IPS DF 4.7 (cell line): ENCODE results near the gene PIAS4.

Source experiments
- DNase-seq: peaks from one replicate; pipeline ENCODE4 v3.0.0-alpha.2; 2013; ENCODE audit warnings: low spot score; ENCODE audit errors: extremely low read depth

PIAS4 gene

DNA sequence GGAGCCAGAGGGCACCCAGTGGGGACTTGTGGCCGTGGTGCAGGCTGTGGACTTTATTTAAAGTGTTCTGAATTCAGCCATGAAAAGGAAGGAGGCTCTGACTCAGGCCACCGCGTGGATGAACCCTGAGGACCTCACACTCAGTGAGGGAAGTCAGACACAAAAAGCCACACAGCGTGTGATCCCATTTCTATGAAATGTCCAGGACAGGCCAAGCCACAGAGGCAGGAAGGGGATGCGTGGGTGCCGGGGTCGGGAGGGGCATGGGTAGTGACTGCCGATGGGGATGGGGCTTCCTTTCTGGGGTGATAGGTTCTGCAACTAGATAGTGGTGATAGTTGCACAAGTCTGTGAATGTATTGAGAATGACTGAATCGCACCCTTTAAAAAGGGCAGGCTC is 67.8 kb downstream of the PIAS4 start:
- no peak for DNase-seq

DNA sequence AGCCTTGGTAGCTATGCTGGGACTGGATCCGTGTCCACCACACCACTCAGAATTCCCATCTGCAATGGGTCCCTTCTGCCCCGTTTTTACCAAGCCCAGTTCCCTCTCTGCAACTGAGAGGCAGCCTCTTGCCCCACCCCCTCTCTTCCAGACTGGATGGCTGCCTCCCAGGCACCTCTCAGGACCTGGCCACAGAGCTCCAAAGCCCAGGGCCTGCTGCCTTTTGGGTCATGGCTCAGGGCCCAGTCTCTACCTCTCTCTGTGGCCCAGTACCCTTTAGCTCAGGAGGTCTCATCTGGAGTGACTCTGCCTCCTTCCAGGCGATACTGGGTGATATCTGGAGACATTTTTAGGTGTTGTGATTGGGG is 69.5 kb downstream of the PIAS4 start:
- no peak for DNase-seq

DNA sequence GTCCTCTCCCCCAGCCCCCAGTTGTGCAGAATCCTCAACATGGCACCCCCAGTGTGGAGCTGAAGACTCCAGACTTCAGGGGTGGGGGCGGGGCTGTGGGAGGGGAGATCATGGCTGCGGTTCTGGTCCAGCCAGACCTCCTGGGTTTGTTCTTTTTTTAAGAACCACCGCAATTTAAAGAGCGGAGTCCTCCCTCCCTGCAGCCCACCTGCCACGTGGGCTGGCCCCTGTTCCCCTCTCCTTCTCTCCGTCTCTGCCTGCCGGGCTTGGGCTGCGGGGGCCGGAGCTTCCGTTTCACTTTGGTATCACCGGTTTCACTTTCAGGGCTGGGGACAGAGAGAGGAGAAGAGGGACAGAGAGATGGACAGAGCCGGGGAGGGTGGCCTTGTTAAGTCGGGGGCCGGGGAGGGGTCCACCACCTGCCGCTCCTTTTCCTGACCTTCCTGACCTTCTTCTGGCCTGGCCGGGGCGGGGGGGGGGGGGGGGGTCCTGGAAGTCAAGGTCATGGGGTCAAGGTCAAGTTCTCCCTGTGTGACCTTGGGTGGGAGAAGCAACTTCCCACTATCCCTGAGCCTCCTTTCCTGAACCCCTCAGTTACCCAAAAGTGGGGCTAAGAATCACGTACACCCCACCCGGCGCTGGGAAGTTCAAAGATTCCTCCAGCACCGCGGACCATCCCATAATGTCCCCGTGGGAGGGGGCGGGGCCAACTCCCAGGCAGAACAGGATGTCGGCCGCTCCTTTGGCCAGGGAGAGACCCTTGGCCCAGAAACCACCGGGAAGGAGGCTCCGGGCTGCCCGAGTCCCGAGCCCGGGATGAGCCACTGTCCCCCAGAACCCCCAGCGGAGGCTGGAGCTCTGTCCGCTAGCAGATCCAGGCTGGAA is 70.5 kb downstream of the PIAS4 start:
- DNase-seq, result no peak

DNA sequence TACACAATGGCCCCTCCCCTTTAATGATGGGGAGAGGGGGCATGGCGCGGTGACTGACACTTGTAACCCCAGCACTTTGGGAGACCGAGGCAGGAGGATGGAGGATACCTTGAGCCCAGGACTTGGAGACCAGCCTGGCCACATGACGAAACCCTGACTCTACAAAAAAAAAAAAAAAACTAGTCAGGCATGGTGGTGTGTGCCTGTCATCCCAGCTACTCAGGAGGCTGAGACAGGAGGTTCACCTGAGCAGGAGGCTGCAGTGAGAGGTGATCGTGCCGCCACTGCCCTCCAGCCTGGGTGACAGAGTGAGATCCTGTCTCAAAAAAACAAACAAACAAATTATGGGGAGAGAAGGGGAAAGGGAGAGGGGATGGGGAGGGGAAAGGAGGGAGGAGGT is 72.9 kb downstream of the PIAS4 start:
- DNase-seq, result no peak

DNA sequence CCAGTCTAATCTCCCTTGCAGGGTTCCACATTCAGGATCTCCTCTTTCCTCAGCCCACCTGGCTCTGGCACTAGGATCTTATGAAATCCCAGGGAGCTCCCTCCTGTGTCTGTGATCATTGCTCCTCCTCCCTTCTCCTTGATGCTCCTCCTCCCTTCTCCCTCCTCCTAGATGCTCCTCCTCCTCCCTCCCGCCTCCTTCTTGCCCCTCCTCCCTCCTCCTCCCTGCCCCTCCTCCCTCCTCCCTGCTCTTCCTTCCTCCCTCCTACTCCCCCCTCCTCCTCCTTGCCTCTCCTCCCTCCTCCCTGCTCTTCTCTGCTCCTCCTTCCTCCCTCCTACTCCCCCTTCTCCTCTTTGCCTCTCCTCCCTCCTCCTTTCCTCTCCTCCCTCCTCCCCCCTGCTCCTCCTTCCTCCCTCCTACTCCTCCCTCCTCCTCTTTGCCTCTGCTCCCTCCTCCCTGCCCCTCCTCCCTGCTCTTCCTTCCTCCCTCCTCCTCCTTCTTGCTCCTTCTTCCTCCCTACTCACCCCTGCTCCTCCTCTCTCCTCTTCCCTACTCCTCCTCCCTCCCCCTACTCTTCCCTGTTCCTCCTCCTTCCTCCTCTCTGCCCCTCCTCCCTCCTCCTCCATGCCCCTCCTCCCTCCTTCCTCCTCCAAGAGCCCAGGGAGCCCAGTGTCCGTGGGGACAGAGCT is 74.0 kb downstream of the PIAS4 start:
- DNase-seq, result no peak

DNA sequence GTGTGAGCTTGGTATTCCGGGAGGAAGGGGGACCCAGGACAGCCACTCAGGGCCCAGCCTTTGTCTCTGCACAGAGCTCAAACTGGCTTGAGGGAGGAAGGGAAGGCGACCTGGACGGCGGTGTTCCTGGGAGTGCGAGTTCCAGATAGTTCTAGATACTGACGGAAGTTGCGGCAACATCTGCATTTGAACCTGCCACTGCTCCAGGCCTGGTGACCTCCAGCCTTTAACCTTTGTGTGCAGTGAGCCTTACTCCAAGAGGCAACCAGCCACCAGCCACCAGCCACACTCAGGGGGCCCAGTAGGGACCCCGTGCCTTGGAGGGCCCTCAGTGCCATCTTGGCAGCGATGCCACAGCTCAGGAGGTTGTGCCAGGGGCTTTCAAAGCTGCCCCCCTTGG is 74.6 kb downstream of the PIAS4 start:
- DNase-seq, result no peak

DNA sequence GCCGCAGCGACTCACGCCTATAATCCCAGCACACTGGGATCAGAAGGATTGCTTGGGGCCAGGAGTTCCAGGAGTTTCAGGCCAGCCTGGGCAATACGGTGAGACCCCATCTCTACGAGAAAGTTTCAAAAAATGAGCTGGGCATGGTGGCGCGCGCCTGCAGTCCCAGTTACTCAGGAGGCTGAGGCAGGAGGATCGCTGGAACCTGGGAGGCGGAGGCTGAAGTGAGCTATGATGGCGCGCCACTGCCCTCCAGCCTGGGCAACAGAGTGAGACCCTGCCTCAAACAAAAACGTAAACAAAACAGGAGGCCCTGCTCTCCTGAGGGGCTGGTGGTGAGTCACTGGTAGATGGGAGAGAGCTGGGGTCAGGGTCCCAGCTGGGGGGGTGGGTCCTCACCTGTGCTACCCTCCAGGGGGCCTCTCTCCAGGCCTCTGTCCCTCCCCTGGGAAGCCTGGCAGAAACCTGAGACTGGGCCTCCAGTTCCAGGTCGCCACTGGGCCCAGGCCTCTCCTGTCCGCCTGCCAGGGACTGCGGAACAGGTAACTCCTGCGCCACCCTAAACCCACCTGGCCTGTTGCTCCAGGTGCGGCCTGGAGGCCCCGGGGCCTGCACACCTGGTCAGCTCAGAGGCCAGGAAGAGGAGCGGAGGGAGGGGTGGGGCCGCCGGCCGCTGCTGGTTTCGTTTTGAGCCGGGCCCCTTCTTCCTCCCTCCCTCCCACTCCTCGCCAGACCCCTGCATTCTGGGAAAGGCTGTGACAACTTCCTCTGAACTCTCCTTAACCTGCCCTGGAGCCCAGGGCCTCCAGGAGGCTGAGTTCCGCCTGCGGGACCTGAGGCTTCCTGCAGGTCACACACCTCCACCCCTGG is 76.4 kb downstream of the PIAS4 start:
- no peak for DNase-seq

DNA sequence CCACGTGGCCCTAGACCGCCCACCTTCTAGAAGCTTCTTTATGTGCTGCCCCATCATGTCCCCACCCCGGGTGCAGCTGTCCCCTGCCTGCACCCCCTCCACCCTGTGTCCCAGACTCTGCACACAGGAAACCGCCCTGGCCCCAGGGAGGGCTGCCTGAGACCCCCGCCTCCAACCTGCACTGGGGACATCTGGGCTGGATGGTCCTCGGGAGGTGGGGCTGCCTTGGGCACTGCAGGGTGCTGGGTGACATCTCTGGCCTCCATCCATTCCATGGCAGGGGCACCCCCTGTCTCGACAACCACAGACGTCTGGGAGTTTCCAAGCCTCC is 77.0 kb downstream of the PIAS4 start:
- no peak for DNase-seq

DNA sequence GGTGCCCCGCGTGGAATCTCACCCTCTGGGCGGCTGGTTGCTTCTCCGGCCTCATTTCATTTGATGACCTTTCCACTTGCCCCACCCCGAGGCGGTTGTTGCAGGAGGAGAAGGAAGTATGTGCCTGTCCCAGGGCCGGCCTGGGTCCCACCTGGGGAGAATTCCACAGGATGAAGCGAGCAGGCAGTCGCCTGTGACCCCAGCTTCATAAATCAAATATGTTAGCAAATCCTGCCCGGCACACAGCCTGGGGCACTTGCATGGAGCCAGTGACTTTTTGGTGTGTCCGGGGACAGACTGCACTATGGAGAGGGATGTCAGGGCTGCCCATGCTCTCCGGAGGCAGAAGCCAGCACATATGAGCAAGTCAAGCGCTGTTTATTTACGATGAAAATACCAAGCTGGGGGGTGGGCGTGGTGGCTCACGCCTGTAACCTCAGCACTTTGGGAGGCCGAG is 78.9 kb downstream of the PIAS4 start:
- DNase-seq, result no peak

DNA sequence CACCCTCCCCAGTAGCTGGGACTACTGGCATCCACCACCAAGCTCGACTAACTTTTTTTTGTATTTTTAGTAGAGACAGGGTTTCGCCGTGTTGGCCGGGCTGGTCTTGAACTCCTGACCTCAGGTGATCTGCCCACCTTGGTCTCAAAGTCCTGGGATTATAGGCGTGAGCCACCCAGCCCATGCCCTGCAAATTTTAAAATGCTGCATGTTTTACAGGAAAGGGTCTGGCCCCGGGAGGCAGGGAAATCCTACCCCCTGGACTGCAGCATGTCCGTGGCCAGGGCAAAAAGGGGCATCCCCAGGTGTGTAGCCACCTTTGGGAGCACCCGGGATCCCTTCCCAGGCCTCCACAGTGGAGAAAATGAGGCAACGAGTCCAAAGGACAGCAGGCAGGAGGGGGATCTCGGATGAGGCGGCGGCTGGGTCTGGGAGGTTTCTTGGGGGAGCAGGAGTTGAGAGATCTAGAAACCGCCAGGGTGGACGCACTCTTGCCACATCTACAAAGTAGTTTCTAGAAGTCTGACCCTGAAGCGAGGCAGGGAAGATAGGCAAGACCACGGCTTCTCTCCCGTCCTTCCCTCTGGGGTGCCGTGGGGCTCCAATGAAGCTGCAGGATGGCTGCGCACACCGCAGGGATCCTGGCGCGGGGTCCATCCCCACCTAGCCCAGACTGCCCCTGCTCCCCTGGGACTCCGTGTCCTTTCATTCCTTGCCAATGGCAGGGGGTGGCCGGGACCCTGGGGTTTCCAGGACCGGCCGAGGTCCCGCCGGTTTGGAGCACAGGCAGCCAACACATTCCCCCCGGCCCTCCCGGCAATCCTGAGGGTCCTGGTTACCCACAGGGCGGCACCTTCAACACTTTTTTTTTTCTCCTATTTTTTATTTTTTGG is 80.5 kb downstream of the PIAS4 start:
- no peak for DNase-seq

DNA sequence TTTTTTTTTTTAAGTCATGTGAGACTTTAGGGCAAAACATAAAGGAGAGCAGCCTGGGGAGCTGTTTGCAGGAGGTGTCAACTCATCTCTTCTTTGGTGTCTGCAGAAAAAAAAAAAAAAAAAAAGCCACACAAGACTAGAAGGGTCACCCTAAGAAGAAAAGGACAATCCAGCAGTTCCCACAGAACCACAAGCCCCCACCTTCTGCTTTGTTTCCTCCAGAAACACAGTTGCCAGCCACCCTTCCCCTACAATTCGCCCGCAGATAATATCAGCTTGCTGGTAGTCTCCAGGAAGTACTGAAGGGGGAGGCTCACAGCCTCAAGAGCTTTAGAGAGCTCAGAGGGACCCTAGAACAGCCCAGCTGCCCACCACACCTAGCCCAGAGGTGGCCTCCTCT is 81.4 kb downstream of the PIAS4 start:
- no peak for DNase-seq
